IPS-20b (cell line): ENCODE measurements around the gene RCOR1.
A peak's percentile ranks its signal among the peaks of the same experiment; 100 is the strongest.
"Not testable (repeated sequence)": the region's sequence is repeated elsewhere in the genome, so short reads cannot be mapped to it uniquely, and the experiment has no call there.

Experiments used
- H3K27ac ChIP-seq: one replicate; pipeline ENCODE4 v1.5.1; 2013; ENCODE audit warnings: low read length
- H3K27me3 ChIP-seq: 2 replicates; pipeline ENCODE4 v1.6.1; 2013; ENCODE audit warnings: mild to moderate bottlenecking, low read length, inconsistent platforms; ENCODE audit not compliant: insufficient read depth
- H3K36me3 ChIP-seq: 2 replicates; pipeline ENCODE4 v1.6.1; 2013; ENCODE audit warnings: low read depth, mild to moderate bottlenecking, inconsistent platforms, low read length, moderate library complexity; ENCODE audit not compliant: insufficient read depth
- H3K4me1 ChIP-seq: 2 replicates; pipeline ENCODE4 v1.6.1; 2013; ENCODE audit warnings: mild to moderate bottlenecking, control low read depth, inconsistent platforms, low read length, moderate library complexity; ENCODE audit not compliant: insufficient read depth
- H3K4me3 ChIP-seq: 2 replicates; pipeline ENCODE4 v1.5.1; 2013; ENCODE audit warnings: mild to moderate bottlenecking, low read length, inconsistent platforms
- H3K9ac ChIP-seq: 2 replicates; pipeline ENCODE4 v1.6.1; 2013; ENCODE audit warnings: low read depth, mild to moderate bottlenecking, inconsistent platforms, low read length, moderate library complexity
- H3K9me3 ChIP-seq: 2 replicates; pipeline ENCODE4 v1.6.1; 2013; ENCODE audit warnings: mild to moderate bottlenecking, low read depth, low read length, inconsistent platforms; ENCODE audit not compliant: insufficient read depth

Gene RCOR1

GRCh38 chr14:102752239-102752847 is 159.9 kb downstream of the RCOR1 start:
- no peak overlapping the region for H3K9ac ChIP-seq
- H3K27me3 ChIP-seq: no peaks in the 10 kb centered on the region
- no peaks in the 10 kb centered on the region for H3K36me3 ChIP-seq
- H3K4me1 ChIP-seq: no peaks in the 10 kb centered on the region
- no peaks in the 10 kb centered on the region for H3K9me3 ChIP-seq
- no peak overlapping the region for H3K27ac ChIP-seq
- no peak overlapping the region for H3K4me3 ChIP-seq

GRCh38 chr14:102754370-102755262 is 162.2 kb downstream of the RCOR1 start:
- H3K27ac ChIP-seq: no peak overlapping the region
- no peaks in the 10 kb centered on the region for H3K9me3 ChIP-seq
- peaks cover 6% of the 10 kb centered on the region for H3K4me1 ChIP-seq
- no peaks in the 10 kb centered on the region for H3K27me3 ChIP-seq
- no peak overlapping the region for H3K4me3 ChIP-seq
- no peaks in the 10 kb centered on the region for H3K36me3 ChIP-seq
- no peak overlapping the region for H3K9ac ChIP-seq

- Histone ChIP-seq H3K9ac (no peak overlapping the region), H3K4me1 (peaks cover 10% of the 10 kb centered on the region), H3K4me3 (no peak overlapping the region)
Measured at GRCh38 chr14:102757646-102758045, 165.2 kb downstream of the RCOR1 start.

GRCh38 chr14:102758087-102758486 is 165.6 kb downstream of the RCOR1 start:
- H3K27me3 ChIP-seq: 0 out of 2 replicates have a peak, but pooled peaks cover 4% of the 10 kb centered on the region
- no peaks in the 10 kb centered on the region for H3K36me3 ChIP-seq
- no peak overlapping the region for H3K4me3 ChIP-seq
- no peak overlapping the region for H3K9ac ChIP-seq
- no peak overlapping the region for H3K27ac ChIP-seq
- H3K4me1 ChIP-seq: peaks cover 10% of the 10 kb centered on the region
- no peaks in the 10 kb centered on the region for H3K9me3 ChIP-seq

More at GRCh38 chr14:102757646-102758045, 165.2 kb downstream of the RCOR1 start:
- Histone ChIP-seq H3K27me3 (0 out of 2 replicates have a peak, but pooled peaks cover 4% of the 10 kb centered on the region), H3K36me3 (no peaks in the 10 kb centered on the region), H3K9me3 (no peaks in the 10 kb centered on the region), H3K27ac (no peak overlapping the region)

- H3K4me3 ChIP-seq: no peak overlapping the region; the same call in 1 of the 2 replicates
- 0 out of 2 replicates have a peak, but pooled peaks cover 4% of the 10 kb centered on the region for H3K27me3 ChIP-seq
- no peak overlapping the region for H3K27ac ChIP-seq
- peaks cover 10% of the 10 kb centered on the region for H3K4me1 ChIP-seq
- no peak overlapping the region for H3K9ac ChIP-seq
- no peaks in the 10 kb centered on the region for H3K9me3 ChIP-seq
- H3K36me3 ChIP-seq: no peaks in the 10 kb centered on the region
Measured at GRCh38 chr14:102759456-102760187, 167.2 kb downstream of the RCOR1 start.

GRCh38 chr14:102760496-102761193 is 168.2 kb downstream of the RCOR1 start:
- Histone ChIP-seq H3K9me3 (no peaks in the 10 kb centered on the region), H3K4me1 (peaks cover 10% of the 10 kb centered on the region), H3K36me3 (no peaks in the 10 kb centered on the region), H3K9ac (no peak overlapping the region), H3K27ac (no peak overlapping the region), H3K4me3 (peak overlapping the region; percentile 30; the same call in 1 of the 2 replicates), H3K27me3 (0 out of 2 replicates have a peak, but pooled peaks cover 4% of the 10 kb centered on the region)

GRCh38 chr14:102761206-102761605 is 168.8 kb downstream of the RCOR1 start:
- Histone ChIP-seq H3K4me1 (peaks cover 10% of the 10 kb centered on the region), H3K27me3 (0 out of 2 replicates have a peak, but pooled peaks cover 4% of the 10 kb centered on the region), H3K9me3 (no peaks in the 10 kb centered on the region), H3K36me3 (no peaks in the 10 kb centered on the region), H3K27ac (no peak overlapping the region), H3K9ac (no peak overlapping the region), H3K4me3 (peak overlapping the region; percentile 30; the same call in 1 of the 2 replicates)

GRCh38 chr14:102764220-102764671 is 171.8 kb downstream of the RCOR1 start:
- Histone ChIP-seq H3K4me1 (peaks cover 8% of the 10 kb centered on the region), H3K27me3 (0 out of 2 replicates have a peak, but pooled peaks cover 4% of the 10 kb centered on the region), H3K9me3 (no peaks in the 10 kb centered on the region), H3K4me3 (no peak overlapping the region), H3K27ac (no peak overlapping the region), H3K36me3 (no peaks in the 10 kb centered on the region), H3K9ac (no peak overlapping the region)

GRCh38 chr14:102765770-102766169 is 173.3 kb downstream of the RCOR1 start:
- H3K36me3 ChIP-seq, H3K9me3 ChIP-seq, H3K4me3 ChIP-seq, H3K9ac ChIP-seq, H3K27me3 ChIP-seq, H3K27ac ChIP-seq, H3K4me1 ChIP-seq: not testable (repeated sequence)

GRCh38 chr14:102768223-102769048 is 176.0 kb downstream of the RCOR1 start:
- Histone ChIP-seq H3K4me1 (no peaks in the 10 kb centered on the region), H3K27me3 (no peaks in the 10 kb centered on the region), H3K36me3 (no peaks in the 10 kb centered on the region), H3K9me3 (no peaks in the 10 kb centered on the region), H3K4me3 (no peak overlapping the region), H3K27ac (no peak overlapping the region), H3K9ac (no peak overlapping the region)
